Heart right ventricle (tissue), 16 donors: ENCODE measurements around the gene SEMA3A. TPM values are rescaled to one million over a fixed set of nuclear protein-coding genes. Genes with fewer than 3 reads are reported as not detected.

Experiments
- ATAC-seq, 8 donors: fragments of 200-7000 bp; cut with Tn5 transposase; one replicate each; pipeline ENCODE4 v1.9.1; 2020; ENCODE audit warnings: mild to moderate bottlenecking in 8 of 8, moderate library complexity in 8 of 8, moderate number of reproducible peaks in 1 of 8
- DNase-seq, 2 donors: peaks; one replicate each; pipeline ENCODE4 v3.0.0-alpha.2; 2020
- H3K27ac ChIP-seq, 10 donors: fragments of 200-600 bp; sonication (generic) in 2 of 10; one replicate each; pipeline versions ENCODE4 v1.5.0 to v1.8.0; 2020 to 2022; ENCODE audit warnings: mild to moderate bottlenecking in 3 of 10
- H3K27me3 ChIP-seq, 7 donors: fragments of 200-600 bp; one replicate each; pipeline ENCODE4 v1.8.0; 2021 to 2022; ENCODE audit warnings: mild to moderate bottlenecking in 2 of 7
- H3K36me3 ChIP-seq, 9 donors: fragments of 200-600 bp; sonication (generic) in 1 of 9; one replicate each; pipeline versions ENCODE4 v1.5.0 to v1.8.0; 2020 to 2022; ENCODE audit warnings: mild to moderate bottlenecking in 2 of 9
- H3K4me1 ChIP-seq, 9 donors: fragments of 200-600 bp; sonication (generic) in 1 of 9; one replicate each; pipeline versions ENCODE4 v1.5.0 to v1.8.0; 2020 to 2022; ENCODE audit warnings: mild to moderate bottlenecking in 4 of 9
- H3K4me3 ChIP-seq, 10 donors: fragments of 200-600 bp; sonication (generic) in 2 of 10; one replicate each; pipeline versions ENCODE4 v1.5.0 to v1.8.0; 2020 to 2022; ENCODE audit warnings: mild to moderate bottlenecking in 7 of 10, moderate library complexity in 2 of 10
- H3K9me3 ChIP-seq, 11 donors: fragments of 200-600 bp in 10 of 11; sonication (generic) in 2 of 11; one replicate each; pipeline versions ENCODE4 v1.5.0 to v1.8.0; 2013 to 2022; ENCODE audit warnings: mild to moderate bottlenecking in 2 of 11, control low read depth in 1 of 11, moderate library complexity in 1 of 11
- CTCF ChIP-seq, 9 donors: fragments of 200-600 bp; sonication (generic) in 2 of 9; IDR thresholded peaks; one replicate each; pipeline versions ENCODE4 v1.5.0 to v1.8.0; 2021 to 2022; ENCODE audit warnings: antibody characterized with exemption in 9 of 9, mild to moderate bottlenecking in 5 of 9, moderate library complexity in 1 of 9
- WGBS, 2 donors: extraction: QIAGEN DNeasy Blood & Tissue Kit; methylation state at CpG; one replicate each; pipeline ENCODE4 v1.1.7; 2013; ENCODE audit warnings: inconsistent platforms in 1 of 2; 5-methylcytosine and 5-hydroxymethylcytosine counted together
- intact Hi-C, 10 donors: fragments of 100-400 bp; cut with DNase I; formaldehyde crosslinking; loops; one replicate each; pipeline versions ENCODE4 v1.11.1 to v1.14.2; 2022
- polyA plus RNA-seq, 2 donors: library from polyadenylated mRNA; stranded (reverse); fragments of 200-250 nt; gene quantifications; one replicate each; pipeline ENCODE4 v1.2.3, GENCODE V29; 2013
- total RNA-seq, 10 donors: library from RNA; stranded (reverse); fragmentation: NEBNext Ultra II Directional in 3 of 10; extraction: Animal tissue kit (Norgen Biotek cat#: 25700) in 3 of 10; gene quantifications; one replicate each; pipeline versions ENCODE4 v1.2.1 to v1.2.4, GENCODE V29; 2021 to 2023
- donor health status: Arrhythmogenic right ventricular cardiomyopathy.
- donor health status: ischemic (EF 13 %, LVEDD 7.1; RV severe dilation, severe dysfunction).
- donor health status: healthy with polysubstance abuse.
- donor health status: DM: no; HTN: yes; CAD: no.
- donor health status: DM: no; HTN: no; CAD: no.
- donor health status: ischemic (EF 25% LVEDD 6.9; RV normal size, moderate dysfunction).
- donor health status: ischemic (EF 25% LVEDD 5.7; RV mildly dilated, moderate dysfunction).
- donor health status: healthy.
- donor health status: DM: yes; HTN: yes; CAD: no.
- donor health status: Ischemic cardiomyopathy.
- donor health status: ischemic (EF 35%, LVEDD 5.7; RV mildly dilated, moderate dysfunction).
- donor health status: nonischemic (EF 11% LVEDD 7.7; RV severe dilation, severe dysfunction).
- donor health status: DM: yes; HTN: yes; CAD: no.
- donor health status: PGD.
- donor health status: ischemic (EF 29% LVEDD 5.4; RV normal size, mild dysfunction).
- donor health status: nonischemic (EF 23%, LVEDD 6.1; RV moderate dilation, normal function).

SEMA3A gene
- total and polyA plus RNA-seq, 12 donors: 0.19 to 5.3 (median 1.5) TPM

- Histone ChIP-seq H3K4me1 (peaks cover 0 to 7% (median 0%) of the 10 kb centered on the region in 9 donors), H3K27ac (no peak overlapping the region), H3K9me3 (no peaks in the 10 kb centered on the region), H3K36me3 (no peaks in the 10 kb centered on the region), H3K4me3 (peak overlapping the region in 1 of 10 donors; percentile 5), H3K27me3 (no peaks in the 10 kb centered on the region)
- WGBS, 2 donors: 17 to 19% methylated on average over 5 of the region's 5 CpGs
- ATAC-seq (no peak), DNase-seq (no peak)
- no peak for TF ChIP-seq CTCF (IDR thresholded peaks at IDR 0.05)
- intact Hi-C loops: no loop called here
These were observed 102.4 kb downstream of the SEMA3A start for GRCh38 chr7:84092207-84092606.

GRCh38 chr7:84091318-84091717, 103.3 kb downstream of the SEMA3A start:
- no peak for ATAC-seq
- H3K4me1 ChIP-seq: peaks cover 0 to 7% (median 0%) of the 10 kb centered on the region in 9 donors
- no peak for TF ChIP-seq CTCF (IDR thresholded peaks at IDR 0.05)
- intact Hi-C loops: no loop called here
- DNase-seq: no peak
- H3K9me3 ChIP-seq: no peaks in the 10 kb centered on the region
- H3K27me3 ChIP-seq: no peaks in the 10 kb centered on the region
- no peaks in the 10 kb centered on the region for H3K36me3 ChIP-seq
- no peak overlapping the region for H3K4me3 ChIP-seq
- 33 to 39% methylated on average over 1 of the region's 1 CpG for WGBS, 2 donors
- no peak overlapping the region for H3K27ac ChIP-seq

GRCh38 chr7:84088802-84089201, 105.8 kb downstream of the SEMA3A start:
- WGBS, 2 donors: 70 to 78% methylated on average over 1 of the region's 1 CpG
- Histone ChIP-seq H3K4me3 (no peak overlapping the region), H3K27me3 (no peaks in the 10 kb centered on the region), H3K4me1 (peaks cover 0 to 13% (median 4%) of the 10 kb centered on the region in 9 donors), H3K9me3 (no peaks in the 10 kb centered on the region), H3K36me3 (no peaks in the 10 kb centered on the region), H3K27ac (no peak overlapping the region)
- TF ChIP-seq CTCF (IDR thresholded peaks at IDR 0.05): no peak
- no peak for DNase-seq
- ATAC-seq: no peak
- intact Hi-C loops: no loop called here

GRCh38 chr7:84085998-84086397, 108.6 kb downstream of the SEMA3A start:
- WGBS, 2 donors: 58 to 59% methylated on average over 3 of the region's 3 CpGs
- Histone ChIP-seq H3K36me3 (no peaks in the 10 kb centered on the region), H3K4me1 (peaks cover 0 to 6% (median 0%) of the 10 kb centered on the region in 9 donors), H3K9me3 (no peaks in the 10 kb centered on the region), H3K27me3 (no peaks in the 10 kb centered on the region), H3K27ac (no peak overlapping the region), H3K4me3 (no peak overlapping the region)
- ATAC-seq: no peak
- intact Hi-C loops: no loop called here
- no peak for TF ChIP-seq CTCF (IDR thresholded peaks at IDR 0.05)
- no peak for DNase-seq
